Panc1 (cell line): Measurements from ENCODE around the gene AOAH.
"Not testable (repeated sequence)": the region's sequence is repeated elsewhere in the genome, so short reads cannot be mapped to it uniquely, and the experiment has no call there.

Experiments
- POLR2AphosphoS5 ChIP-seq: IDR thresholded peaks from 2 replicates; pipeline ENCODE4 v1.6.1; 2012; ENCODE audit warnings: mild to moderate bottlenecking, low read depth, low read length, moderate library complexity
- SIN3A ChIP-seq: IDR thresholded peaks from 2 replicates; pipeline ENCODE4 v1.6.1; 2012; ENCODE audit warnings: low read depth, mild to moderate bottlenecking, low read length, moderate library complexity, borderline replicate concordance; ENCODE audit not compliant: insufficient read depth
- TCF7L2 ChIP-seq: IDR thresholded peaks from 2 replicates; pipeline ENCODE4 v1.6.1; 2011; ENCODE audit warnings: mild to moderate bottlenecking, low read depth, low read length, inconsistent platforms
- TF ChIP-seq, protein P1 (sequence below): fragments of 450-650 bp; IDR thresholded peaks from 2 replicates; pipeline ENCODE4 v1.5.1; 2017; ENCODE audit warnings: mild to moderate bottlenecking
- TF ChIP-seq, protein P2 (sequence below), 2 experiments: IDR thresholded peaks; 2 replicates each; pipeline ENCODE4 v1.6.1; 2011 to 2012; ENCODE audit warnings: low read depth in 2 of 2, control low read depth in 1 of 2, low read length in 1 of 2, mild to moderate bottlenecking in 1 of 2, moderate library complexity in 1 of 2; ENCODE audit not compliant: insufficient read depth in 1 of 2

DNA sequence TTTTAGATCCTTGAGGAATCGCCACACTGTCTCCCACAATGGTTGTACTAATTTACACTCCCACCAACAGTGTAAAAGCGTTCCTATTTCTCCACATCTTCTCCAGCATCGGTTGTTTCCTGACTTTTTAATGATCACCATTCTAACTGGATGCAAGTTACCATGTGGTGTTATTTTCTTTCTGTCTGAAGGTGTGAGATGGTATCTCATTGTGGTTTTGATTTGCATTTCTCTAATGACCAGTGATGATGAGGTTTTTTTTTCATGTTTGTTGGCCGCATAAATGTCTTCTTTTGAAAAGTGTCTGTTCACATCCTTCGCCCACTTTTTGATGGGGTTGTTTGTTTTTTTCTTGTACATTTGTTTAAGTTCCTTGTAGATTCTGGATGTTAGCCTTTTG is 20.4 kb downstream of the AOAH start:
- TF ChIP-seq POLR2AphosphoS5, TCF7L2, SIN3A: not testable (repeated sequence)
- TF ChIP-seq, protein P1, sequence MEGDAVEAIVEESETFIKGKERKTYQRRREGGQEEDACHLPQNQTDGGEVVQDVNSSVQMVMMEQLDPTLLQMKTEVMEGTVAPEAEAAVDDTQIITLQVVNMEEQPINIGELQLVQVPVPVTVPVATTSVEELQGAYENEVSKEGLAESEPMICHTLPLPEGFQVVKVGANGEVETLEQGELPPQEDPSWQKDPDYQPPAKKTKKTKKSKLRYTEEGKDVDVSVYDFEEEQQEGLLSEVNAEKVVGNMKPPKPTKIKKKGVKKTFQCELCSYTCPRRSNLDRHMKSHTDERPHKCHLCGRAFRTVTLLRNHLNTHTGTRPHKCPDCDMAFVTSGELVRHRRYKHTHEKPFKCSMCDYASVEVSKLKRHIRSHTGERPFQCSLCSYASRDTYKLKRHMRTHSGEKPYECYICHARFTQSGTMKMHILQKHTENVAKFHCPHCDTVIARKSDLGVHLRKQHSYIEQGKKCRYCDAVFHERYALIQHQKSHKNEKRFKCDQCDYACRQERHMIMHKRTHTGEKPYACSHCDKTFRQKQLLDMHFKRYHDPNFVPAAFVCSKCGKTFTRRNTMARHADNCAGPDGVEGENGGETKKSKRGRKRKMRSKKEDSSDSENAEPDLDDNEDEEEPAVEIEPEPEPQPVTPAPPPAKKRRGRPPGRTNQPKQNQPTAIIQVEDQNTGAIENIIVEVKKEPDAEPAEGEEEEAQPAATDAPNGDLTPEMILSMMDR = not testable (repeated sequence)
- TF ChIP-seq, protein P2, sequence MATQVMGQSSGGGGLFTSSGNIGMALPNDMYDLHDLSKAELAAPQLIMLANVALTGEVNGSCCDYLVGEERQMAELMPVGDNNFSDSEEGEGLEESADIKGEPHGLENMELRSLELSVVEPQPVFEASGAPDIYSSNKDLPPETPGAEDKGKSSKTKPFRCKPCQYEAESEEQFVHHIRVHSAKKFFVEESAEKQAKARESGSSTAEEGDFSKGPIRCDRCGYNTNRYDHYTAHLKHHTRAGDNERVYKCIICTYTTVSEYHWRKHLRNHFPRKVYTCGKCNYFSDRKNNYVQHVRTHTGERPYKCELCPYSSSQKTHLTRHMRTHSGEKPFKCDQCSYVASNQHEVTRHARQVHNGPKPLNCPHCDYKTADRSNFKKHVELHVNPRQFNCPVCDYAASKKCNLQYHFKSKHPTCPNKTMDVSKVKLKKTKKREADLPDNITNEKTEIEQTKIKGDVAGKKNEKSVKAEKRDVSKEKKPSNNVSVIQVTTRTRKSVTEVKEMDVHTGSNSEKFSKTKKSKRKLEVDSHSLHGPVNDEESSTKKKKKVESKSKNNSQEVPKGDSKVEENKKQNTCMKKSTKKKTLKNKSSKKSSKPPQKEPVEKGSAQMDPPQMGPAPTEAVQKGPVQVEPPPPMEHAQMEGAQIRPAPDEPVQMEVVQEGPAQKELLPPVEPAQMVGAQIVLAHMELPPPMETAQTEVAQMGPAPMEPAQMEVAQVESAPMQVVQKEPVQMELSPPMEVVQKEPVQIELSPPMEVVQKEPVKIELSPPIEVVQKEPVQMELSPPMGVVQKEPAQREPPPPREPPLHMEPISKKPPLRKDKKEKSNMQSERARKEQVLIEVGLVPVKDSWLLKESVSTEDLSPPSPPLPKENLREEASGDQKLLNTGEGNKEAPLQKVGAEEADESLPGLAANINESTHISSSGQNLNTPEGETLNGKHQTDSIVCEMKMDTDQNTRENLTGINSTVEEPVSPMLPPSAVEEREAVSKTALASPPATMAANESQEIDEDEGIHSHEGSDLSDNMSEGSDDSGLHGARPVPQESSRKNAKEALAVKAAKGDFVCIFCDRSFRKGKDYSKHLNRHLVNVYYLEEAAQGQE (IDR thresholded peaks at IDR 0.05; ENCODE audit: insufficient read depth in 1 of 2, low read depth in 2 of 2, low read length in 1 of 2) = not testable (repeated sequence)
